Endothelial cell of umbilical vein (primary cell): Measurements from ENCODE around the gene VAV2. TPM values are rescaled to one million over a fixed set of nuclear protein-coding genes. Genes with fewer than 3 reads are reported as not detected.

ENCODE experiments used
- BruUV-seq: library from RNA; stranded (reverse); fragments of 400-500 nt; replicated peaks from 2 replicates; lab custom pipeline; 2021; lab: Mats Ljungman, UMichigan
- CTCF ChIA-PET: fragments of 300-600, 350-600 bp; sonication (Branson Sonifier 250); formaldehyde crosslinking; loops from one replicate; lab custom pipeline; 2021; ENCODE audit warnings: antibody characterized with exemption, inconsistent platforms; lab: Charles Lee
- POLR2A ChIA-PET: fragments of 300-600, 350-600 bp; sonication (Branson Sonifier 250); formaldehyde crosslinking; loops from one replicate; lab custom pipeline; 2021; ENCODE audit warnings: antibody characterized with exemption, inconsistent platforms; lab: Charles Lee
- DNase-seq: peaks from one replicate; pipeline ENCODE4 v3.0.0-alpha.2; 2011; ENCODE audit warnings: low read depth, low spot score
- FAIRE-seq: peaks from 2 replicates; lab custom pipeline; 2011; peaks lifted over from hg19 to GRCh38; lab: Jason Lieb, UNC
- H2AFZ ChIP-seq: 2 replicates; pipeline ENCODE4 v1.6.0; 2012; ENCODE audit warnings: low read depth, low read length, control low read depth, inconsistent platforms
- H3K27ac ChIP-seq: 2 replicates; pipeline ENCODE4 v1.5.1; 2011; ENCODE audit warnings: low read depth, mild to moderate bottlenecking, control low read depth, low read length, moderate library complexity; ENCODE audit not compliant: insufficient read depth
- H3K27me3 ChIP-seq, 2 experiments: 2 replicates each; pipeline versions ENCODE4 v1.6.0 to v1.6.1; 2011; ENCODE audit warnings: low read length in 2 of 2, mixed read lengths in 1 of 2; ENCODE audit not compliant: control insufficient read depth in 2 of 2, insufficient read depth in 2 of 2
- H3K36me3 ChIP-seq, 2 experiments: 2 replicates in 1 of 2; 3 replicates in 1 of 2; pipeline ENCODE4 v1.5.1; 2011; ENCODE audit warnings: low read length in 2 of 2, mild to moderate bottlenecking in 1 of 2, moderate library complexity in 1 of 2; ENCODE audit not compliant: control insufficient read depth in 2 of 2, insufficient read depth in 2 of 2; ENCODE audit errors: extremely low read depth in 1 of 2
- H3K4me1 ChIP-seq: 3 replicates; pipeline ENCODE4 v1.5.1; 2011; ENCODE audit warnings: mild to moderate bottlenecking, low read length; ENCODE audit not compliant: control insufficient read depth, insufficient read depth; ENCODE audit errors: extremely low read depth
- H3K4me2 ChIP-seq: 2 replicates; pipeline ENCODE4 v1.6.1; 2011; ENCODE audit warnings: low read length, control low read depth, mixed read lengths; ENCODE audit not compliant: insufficient read depth
- H3K4me3 ChIP-seq, 3 experiments: fragments of 200-600 bp in 1 of 3; sonication (generic), shearing (Covaris generic) in 1 of 3; replicated peaks in 1 of 3; 2 replicates each; pipeline ENCODE4 v1.5.1; 2011 to 2016; ENCODE audit warnings: control low read depth in 3 of 3, low read length in 3 of 3, mild to moderate bottlenecking in 2 of 3, inconsistent platforms in 1 of 3, low read depth in 1 of 3, moderate library complexity in 1 of 3; ENCODE audit not compliant: insufficient read depth in 1 of 3
- H3K79me2 ChIP-seq: 2 replicates; pipeline ENCODE4 v1.6.0; 2012; ENCODE audit warnings: low read length, inconsistent platforms; ENCODE audit not compliant: control insufficient read depth, insufficient read depth
- H3K9ac ChIP-seq: replicated peaks from 2 replicates; pipeline ENCODE3; 2011; ENCODE audit warnings: low read length, control low read depth; ENCODE audit not compliant: insufficient read depth; ENCODE audit errors: extremely low read depth
- H3K9me1 ChIP-seq: replicated peaks from 3 replicates; pipeline ENCODE4 v1.6.0; 2011; ENCODE audit warnings: mild to moderate bottlenecking, low read length; ENCODE audit not compliant: control insufficient read depth, insufficient read depth; ENCODE audit errors: extremely low read depth
- H3K9me3 ChIP-seq: replicated peaks from 2 replicates; pipeline ENCODE4 v1.5.1; 2012; ENCODE audit warnings: low read length, inconsistent platforms; ENCODE audit not compliant: control insufficient read depth, insufficient read depth
- H4K20me1 ChIP-seq: replicated peaks from 2 replicates; pipeline ENCODE3; 2011; ENCODE audit warnings: mild to moderate bottlenecking, low read length; ENCODE audit not compliant: control insufficient read depth, insufficient read depth; ENCODE audit errors: extremely low read depth
- CTCF ChIP-seq, 2 donors: IDR thresholded peaks; 1 replicate in 1 of 2; 2 replicates in 1 of 2; pipeline ENCODE4 v1.5.1; 2011; ENCODE audit warnings: low read length in 2 of 2, mild to moderate bottlenecking in 2 of 2, moderate library complexity in 2 of 2, control low read depth in 1 of 2, inconsistent platforms in 1 of 2, low read depth in 1 of 2; ENCODE audit not compliant: insufficient read depth in 1 of 2; ENCODE audit errors: extremely low read depth in 1 of 2
- EZH2 ChIP-seq: IDR thresholded peaks from 2 replicates; pipeline ENCODE4 v1.6.1; 2012; ENCODE audit warnings: borderline replicate concordance, low read depth, mild to moderate bottlenecking, moderate library complexity, low read length, inconsistent platforms; ENCODE audit not compliant: severe bottlenecking
- FOS ChIP-seq: IDR thresholded peaks from 2 replicates; pipeline ENCODE4 v1.6.1; 2011; ENCODE audit warnings: mild to moderate bottlenecking, low read length, moderate library complexity, borderline replicate concordance; ENCODE audit not compliant: insufficient read depth
- GATA2 ChIP-seq: IDR thresholded peaks from 2 replicates; pipeline ENCODE4 v1.7.0; 2011; ENCODE audit warnings: low read depth, mild to moderate bottlenecking, moderate library complexity, mixed read lengths, low read length; ENCODE audit not compliant: insufficient read length, insufficient read depth
- JUN ChIP-seq: IDR thresholded peaks from 2 replicates; pipeline ENCODE4 v1.6.1; 2011; ENCODE audit warnings: borderline replicate concordance, low read depth; ENCODE audit not compliant: insufficient read length, insufficient read depth
- MAX ChIP-seq: IDR thresholded peaks from 2 replicates; pipeline ENCODE4 v1.6.1; 2011; ENCODE audit not compliant: insufficient read depth, insufficient read length
- MYC ChIP-seq: IDR thresholded peaks from one replicate; pipeline ENCODE4 v1.6.1; 2011; ENCODE audit warnings: mild to moderate bottlenecking, low read depth, low read length
- POLR2A ChIP-seq: IDR thresholded peaks from 2 replicates; pipeline ENCODE4 v1.6.1; 2012; ENCODE audit warnings: low read depth, mild to moderate bottlenecking, control low read depth, low read length
- POLR2AphosphoS5 ChIP-seq: IDR thresholded peaks from 2 replicates; pipeline ENCODE4 v1.6.1; 2012; ENCODE audit warnings: low read depth, mild to moderate bottlenecking, control low read depth, low read length, moderate library complexity; ENCODE audit not compliant: insufficient read depth
- dilution Hi-C: fragments of 300-500 bp; cut with MboI; formaldehyde crosslinking; loops from one replicate; pipeline ENCODE4 v1.15.0; 2019; ENCODE audit warnings: low sequenced_read_pairs; ENCODE audit not compliant: extremely low pct_ligation_motif_present
- intact Hi-C: fragments of 100-400 bp; cut with micrococcal nuclease; formaldehyde crosslinking; loops from one replicate; pipeline ENCODE4 v1.10.0; 2022
- polyA plus RNA-seq, 4 experiments: library from polyadenylated mRNA; depleted of rRNA in 3 of 4; stranded (reverse) in 3 of 4; unstranded in 1 of 4; fragments of >200 nt; gene quantifications; 2 replicates each; pipeline versions ENCODE4 v1.2.1 to v1.2.3, GENCODE V29; 2011 to 2012; ENCODE audit warnings: missing spikeins in 1 of 4
- total RNA-seq: library from RNA; stranded (reverse); gene quantifications from 2 replicates; pipeline ENCODE4 v1.2.3, GENCODE V29; 2021

The VAV2 gene
- total and polyA plus RNA-seq, 2 donors (not counting 3 experiments of a cell fraction or from before 2014, with no cell fraction given): 10.6 to 30.6 TPM

- dilution Hi-C loops (no loop called here), intact Hi-C loops (no loop called here)
- Histone ChIP-seq H4K20me1 (no peaks in the 10 kb centered on the region), H3K27ac (no peak overlapping the region), H3K9me1 (no peaks in the 10 kb centered on the region), H3K4me1 (no peaks in the 10 kb centered on the region), H3K9ac (no peak overlapping the region), H3K27me3 (no peaks in the 10 kb centered on the region), H3K79me2 (no peaks in the 10 kb centered on the region), H3K36me3 (no peaks in the 10 kb centered on the region), H3K4me3 (no peak overlapping the region), H2AFZ (no peak overlapping the region), H3K4me2 (no peak overlapping the region), H3K9me3 (no peaks in the 10 kb centered on the region)
- BruUV-seq: no TSS peak
- ChIA-PET CTCF (no interaction called here), POLR2A (no interaction called here)
- no peak for FAIRE-seq
- DNase-seq: no peak
- no peak for TF ChIP-seq FOS
- TF ChIP-seq MYC: no peak
- no peak for TF ChIP-seq EZH2
- no peak for TF ChIP-seq MAX
- TF ChIP-seq POLR2A: no peak
- no peak for TF ChIP-seq JUN
- TF ChIP-seq CTCF (IDR thresholded peaks at IDR 0.05; ENCODE audit: extremely low read depth in 1 of 2, insufficient read depth in 1 of 2, low read depth in 1 of 2, low read length in 2 of 2): no peak
- no peak for TF ChIP-seq POLR2AphosphoS5
- no peak for TF ChIP-seq GATA2
Observed at GRCh38 chr9:133730994-133731715, 261.0 kb downstream of the VAV2 start.
